PC-9 (cell line): ENCODE results near the gene CSK.

Experiments
- EZH2 ChIP-seq: fragments of 200-600 bp; sonication (generic); IDR thresholded peaks from 2 replicates; pipeline ENCODE4 v1.8.0; 2017; ENCODE audit warnings: antibody characterized with exemption, low read depth
- TF ChIP-seq, protein P1 (sequence below): fragments of 200-600 bp; sonication (generic); conservative IDR thresholded peaks from 2 replicates; pipeline ENCODE4 v1.6.1; 2017; ENCODE audit warnings: mixed run types, antibody characterized with exemption, mild to moderate bottlenecking, moderate library complexity

DNA sequence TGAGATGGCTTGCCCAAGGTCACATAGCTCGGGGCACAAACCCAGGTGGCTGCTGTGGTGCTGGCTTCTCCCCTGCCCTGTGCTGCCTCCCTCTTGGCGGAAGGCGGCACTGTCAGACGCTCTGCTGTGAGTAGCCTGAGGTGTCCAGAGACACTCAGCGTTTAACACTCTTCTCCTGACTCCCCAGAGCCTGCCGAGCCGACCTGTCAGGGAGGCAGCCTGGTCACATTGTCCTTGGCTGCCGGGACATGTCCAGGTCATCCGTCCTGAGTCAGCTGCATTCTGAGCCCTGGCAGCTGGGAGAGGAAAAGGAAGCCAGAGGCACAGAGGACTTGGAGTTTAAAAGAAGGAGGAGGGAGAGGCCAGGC, 35.5 kb downstream of the CSK start:
- TF ChIP-seq, protein P1, sequence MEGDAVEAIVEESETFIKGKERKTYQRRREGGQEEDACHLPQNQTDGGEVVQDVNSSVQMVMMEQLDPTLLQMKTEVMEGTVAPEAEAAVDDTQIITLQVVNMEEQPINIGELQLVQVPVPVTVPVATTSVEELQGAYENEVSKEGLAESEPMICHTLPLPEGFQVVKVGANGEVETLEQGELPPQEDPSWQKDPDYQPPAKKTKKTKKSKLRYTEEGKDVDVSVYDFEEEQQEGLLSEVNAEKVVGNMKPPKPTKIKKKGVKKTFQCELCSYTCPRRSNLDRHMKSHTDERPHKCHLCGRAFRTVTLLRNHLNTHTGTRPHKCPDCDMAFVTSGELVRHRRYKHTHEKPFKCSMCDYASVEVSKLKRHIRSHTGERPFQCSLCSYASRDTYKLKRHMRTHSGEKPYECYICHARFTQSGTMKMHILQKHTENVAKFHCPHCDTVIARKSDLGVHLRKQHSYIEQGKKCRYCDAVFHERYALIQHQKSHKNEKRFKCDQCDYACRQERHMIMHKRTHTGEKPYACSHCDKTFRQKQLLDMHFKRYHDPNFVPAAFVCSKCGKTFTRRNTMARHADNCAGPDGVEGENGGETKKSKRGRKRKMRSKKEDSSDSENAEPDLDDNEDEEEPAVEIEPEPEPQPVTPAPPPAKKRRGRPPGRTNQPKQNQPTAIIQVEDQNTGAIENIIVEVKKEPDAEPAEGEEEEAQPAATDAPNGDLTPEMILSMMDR: no peak; the same call in 1 of the 2 replicates
- no peak for TF ChIP-seq EZH2
